Testis (tissue), 3 donors: ENCODE measurements around the gene DRC3. TPM values are rescaled to one million over a fixed set of nuclear protein-coding genes. Genes with fewer than 3 reads are reported as not detected.

Experiments
- DNase-seq: peaks from one replicate; pipeline ENCODE4 v3.0.0-alpha.2; 2019
- H3K27ac ChIP-seq, 2 donors: fragments of 200-600 bp; sonication (generic); one replicate each; pipeline ENCODE4 v1.5.1; 2019
- H3K27me3 ChIP-seq: fragments of 200-600 bp; sonication (generic); one replicate; pipeline ENCODE4 v1.5.1; 2019
- H3K36me3 ChIP-seq: fragments of 200-600 bp; sonication (generic); one replicate; pipeline ENCODE4 v1.5.1; 2017; ENCODE audit warnings: low read depth; ENCODE audit errors: missing control alignments
- H3K4me1 ChIP-seq: fragments of 200-600 bp; sonication (generic); one replicate; pipeline ENCODE4 v1.5.1; 2019
- H3K4me3 ChIP-seq, 2 donors: fragments of 200-600 bp; sonication (generic); one replicate each; pipeline ENCODE4 v1.5.1; 2017 to 2019
- H3K9me3 ChIP-seq: fragments of 200-600 bp; sonication (generic); one replicate; pipeline ENCODE4 v1.5.1; 2017
- CTCF ChIP-seq, 3 experiments: fragments of 450-650 bp in 2 of 3; fragments of 200-600 bp in 1 of 3; sonication (generic) in 1 of 3; IDR thresholded peaks; one replicate each; pipeline ENCODE4 v1.5.1; 2016 to 2019; ENCODE audit warnings: antibody characterized with exemption in 3 of 3, mild to moderate bottlenecking in 2 of 3, moderate library complexity in 1 of 3
- POLR2A ChIP-seq: fragments of 450-650 bp; IDR thresholded peaks from one replicate; pipeline ENCODE4 v1.6.1; 2017; ENCODE audit warnings: antibody characterized with exemption, mild to moderate bottlenecking, moderate library complexity
- whole genome bisulfite sequencing, 2 donors: methylation state at CpG; one replicate each; pipeline ENCODE4 v1.1.5; 2018; 5-methylcytosine and 5-hydroxymethylcytosine counted together
- intact Hi-C: fragments of 100-400 bp; cut with DNase I; formaldehyde crosslinking; loops from one replicate; pipeline ENCODE4 v1.15.1; 2023; ENCODE audit warnings: low total_unique reads
- polyA plus RNA-seq: library from polyadenylated mRNA; stranded (reverse); fragments of 350-450 nt; fragmentation: Illumina TruSeq; extraction: RNeasy Lipid Tissue Mini Kit (QIAGEN cat#74804); gene quantifications from one replicate; pipeline ENCODE4 v1.2.3, GENCODE V29; 2014; ENCODE audit warnings: low read depth, low replicate concordance; ENCODE audit not compliant: insufficient read depth
- total RNA-seq, 2 donors: library from RNA; depleted of rRNA; stranded (reverse); fragments of >200 nt; gene quantifications; one replicate each; pipeline ENCODE4 v1.2.3, GENCODE V29; 2016

The DRC3 gene
- total and polyA plus RNA-seq, 3 donors from 2014 or later, result 21.6 to 57.4 (median 22.1) TPM

- intact Hi-C loops, result no loop called here
- H3K4me1 ChIP-seq, result peaks cover 51% of the 10 kb centered on the region
- WGBS, 2 donors, result 88 to 98% methylated on average over 2 of the region's 2 CpGs
- no peaks in the 10 kb centered on the region for H3K9me3 ChIP-seq
- H3K4me3 ChIP-seq, result no peak overlapping the region
- H3K27me3 ChIP-seq, result no peaks in the 10 kb centered on the region
- H3K27ac ChIP-seq, result no peak overlapping the region
- no peak for DNase-seq
- no peak for TF ChIP-seq CTCF (IDR thresholded peaks at IDR 0.05)
- TF ChIP-seq POLR2A, result no peak
- H3K36me3 ChIP-seq, result no peaks in the 10 kb centered on the region
Measured at GRCh38 chr17:17931159-17931558, 41.5 kb upstream of the DRC3 start.

GRCh38 chr17:17933775-17934174, 38.9 kb upstream of the DRC3 start:
- no peak overlapping the region for H3K4me3 ChIP-seq
- H3K27ac ChIP-seq, result peak overlapping the region in 1 of 2 donors; percentile 33
- H3K9me3 ChIP-seq, result no peaks in the 10 kb centered on the region
- peaks cover 57% of the 10 kb centered on the region for H3K4me1 ChIP-seq
- no peak for DNase-seq
- intact Hi-C loops, result no loop called here
- TF ChIP-seq POLR2A, result no peak
- no peak for TF ChIP-seq CTCF (IDR thresholded peaks at IDR 0.05)
- no peaks in the 10 kb centered on the region for H3K36me3 ChIP-seq
- H3K27me3 ChIP-seq, result no peaks in the 10 kb centered on the region

GRCh38 chr17:17934214-17934613, 38.4 kb upstream of the DRC3 start:
- intact Hi-C loops, result no loop called here
- Histone ChIP-seq H3K27me3 (no peaks in the 10 kb centered on the region), H3K9me3 (no peaks in the 10 kb centered on the region), H3K4me3 (no peak overlapping the region), H3K36me3 (no peaks in the 10 kb centered on the region), H3K4me1 (peaks cover 55% of the 10 kb centered on the region), H3K27ac (peak overlapping the region in 1 of 2 donors; percentile 33)
- WGBS, 2 donors, result 78 to 80% methylated on average over 2 of the region's 2 CpGs
- TF ChIP-seq CTCF (IDR thresholded peaks at IDR 0.05) (no peak), POLR2A (no peak)
- no peak for DNase-seq

GRCh38 chr17:17934806-17935205, 37.9 kb upstream of the DRC3 start:
- Histone ChIP-seq H3K36me3 (no peaks in the 10 kb centered on the region), H3K4me3 (no peak overlapping the region), H3K9me3 (no peaks in the 10 kb centered on the region), H3K27ac (peak overlapping the region in 1 of 2 donors; percentile 33), H3K27me3 (no peaks in the 10 kb centered on the region), H3K4me1 (peaks cover 51% of the 10 kb centered on the region)
- WGBS, 2 donors, result 69 to 75% methylated on average over 3 of the region's 3 CpGs
- DNase-seq, result no peak
- intact Hi-C loops, result no loop called here
- TF ChIP-seq POLR2A (no peak), CTCF (IDR thresholded peaks at IDR 0.05) (no peak)
